MCF 10A (cell line): Measurements from ENCODE around the gene ANKZF1. TPM values are rescaled to one million over a fixed set of nuclear protein-coding genes. Genes with fewer than 3 reads are reported as not detected.
A peak's percentile ranks its signal among the peaks of the same experiment; 100 is the strongest.

Experiments
- BruUV-seq: library from RNA; stranded (reverse); fragments of 400-500 nt; replicated peaks from 2 replicates; lab custom pipeline; 2021; lab: Mats Ljungman, UMichigan
- CTCF ChIA-PET: fragments of 300-600 bp; sonication (Branson Sonifier 250); formaldehyde crosslinking; extraction: SDS; loops from one replicate; lab custom pipeline; 2021; ENCODE audit warnings: antibody characterized with exemption, inconsistent platforms; lab: Yijun Ruan, JAX
- POLR2A ChIA-PET: fragments of 300-600, 350-650 bp; sonication (Branson Sonifier 250); formaldehyde crosslinking; extraction: SDS; loops from one replicate; lab custom pipeline; 2020; ENCODE audit warnings: antibody characterized with exemption, inconsistent platforms; lab: Yijun Ruan, JAX
- DNase-seq: peaks from one replicate; pipeline ENCODE4 v3.0.0-alpha.2; 2018; ENCODE audit not compliant: unreplicated experiment
- H3K27ac Mint-ChIP-seq: one replicate; pipeline ENCODE4 v1.8.0; 2022; ENCODE audit warnings: mild to moderate bottlenecking, low read depth, mixed read lengths; ENCODE audit not compliant: unreplicated experiment
- H3K27me3 Mint-ChIP-seq: one replicate; pipeline ENCODE4 v1.8.0; 2022; ENCODE audit warnings: mixed read lengths; ENCODE audit not compliant: insufficient read depth, unreplicated experiment
- H3K36me3 Mint-ChIP-seq: one replicate; pipeline ENCODE4 v1.8.0; 2022; ENCODE audit warnings: mild to moderate bottlenecking, moderate library complexity, mixed read lengths; ENCODE audit not compliant: insufficient read depth, unreplicated experiment
- H3K4me1 Mint-ChIP-seq: one replicate; pipeline ENCODE4 v1.8.0; 2022; ENCODE audit warnings: mixed read lengths; ENCODE audit not compliant: insufficient read depth, unreplicated experiment
- H3K4me3 Mint-ChIP-seq: one replicate; pipeline ENCODE4 v1.8.0; 2022; ENCODE audit warnings: mild to moderate bottlenecking, moderate library complexity, mixed read lengths; ENCODE audit not compliant: unreplicated experiment
- H3K9me3 Mint-ChIP-seq: one replicate; pipeline ENCODE4 v1.8.0; 2022; ENCODE audit warnings: mixed read lengths; ENCODE audit not compliant: unreplicated experiment
- intact Hi-C: fragments of 100-400 bp; cut with micrococcal nuclease; formaldehyde crosslinking; loops from 2 replicates; pipeline ENCODE4 v1.14.1; 2022
- total RNA-seq: library from RNA; stranded (reverse); gene quantifications from 2 replicates; pipeline ENCODE4 v1.2.3, GENCODE V29; 2022
- TF ChIP-seq, protein P1 (sequence below): fragments of 200-600 bp; IDR thresholded peaks from one replicate; pipeline ENCODE4 v1.8.0; 2022; ENCODE audit warnings: antibody characterized with exemption, mild to moderate bottlenecking; ENCODE audit not compliant: unreplicated experiment

Gene ANKZF1
- total RNA-seq, 1 experiment from 2014 or later, result 45.6 TPM

DNA sequence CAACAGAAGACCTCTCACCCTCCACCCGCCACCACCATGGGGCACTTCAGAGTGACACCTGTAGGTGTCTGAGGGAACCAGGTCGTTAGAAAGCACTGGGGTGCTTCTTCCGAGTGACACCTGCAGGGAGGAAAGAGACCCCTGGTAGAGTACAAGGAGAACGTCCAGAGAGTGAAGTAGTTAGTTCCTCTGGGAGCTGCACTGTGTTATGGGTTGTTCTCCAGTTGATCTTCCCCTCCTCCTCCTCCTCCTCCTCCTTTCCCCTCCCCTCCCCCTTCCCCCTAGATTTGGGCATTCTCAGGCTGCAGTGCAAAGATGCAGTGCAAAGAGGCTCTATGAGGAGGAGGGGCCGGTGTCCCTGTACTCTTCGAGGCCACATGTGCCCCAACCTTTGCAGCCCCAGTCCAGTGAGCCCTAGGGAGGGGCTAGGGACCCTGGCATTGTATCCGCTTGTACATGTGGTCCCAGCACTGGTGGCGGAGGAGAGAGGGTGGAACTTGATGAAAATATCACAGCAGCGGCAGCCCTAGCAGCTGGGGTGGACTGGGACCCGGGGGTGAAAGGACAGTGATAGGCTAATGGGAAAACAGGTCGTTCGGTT lies 50.4 kb downstream of the ANKZF1 start:
- BruUV-seq, result no TSS peak
- Mint-ChIP-seq H3K36me3 (peaks cover 31% of the 10 kb centered on the region), H3K9me3 (no peaks in the 10 kb centered on the region), H3K27me3 (no peaks in the 10 kb centered on the region), H3K4me1 (peaks cover 31% of the 10 kb centered on the region), H3K4me3 (peak overlapping the region; percentile 86), H3K27ac (peak overlapping the region; percentile 86)
- ChIA-PET POLR2A (interaction anchor here (0.6 to 10.0 kb wide), 10 partner anchors 11 to 108 kb away, joined by 3 to 263 read pairs (median 8); partner anchors contain the start of genes ABCB6, ANKZF1, ATG9A and DNPEP), CTCF (interaction anchor here (0.6 to 18.2 kb wide), 3 partner anchors 17 to 282 kb away, joined by 3 to 445 read pairs (median 3); partner anchors contain the start of gene ABCB6)
- intact Hi-C loops, result loop anchor here (1.0 to 5.0 kb wide), 6 partner anchors 9 to 103 kb away; partner anchors contain the start of genes ANKZF1, ATG9A, CNPPD1 and RETREG2
- DNase-seq, result no peak
- TF ChIP-seq, protein P1, sequence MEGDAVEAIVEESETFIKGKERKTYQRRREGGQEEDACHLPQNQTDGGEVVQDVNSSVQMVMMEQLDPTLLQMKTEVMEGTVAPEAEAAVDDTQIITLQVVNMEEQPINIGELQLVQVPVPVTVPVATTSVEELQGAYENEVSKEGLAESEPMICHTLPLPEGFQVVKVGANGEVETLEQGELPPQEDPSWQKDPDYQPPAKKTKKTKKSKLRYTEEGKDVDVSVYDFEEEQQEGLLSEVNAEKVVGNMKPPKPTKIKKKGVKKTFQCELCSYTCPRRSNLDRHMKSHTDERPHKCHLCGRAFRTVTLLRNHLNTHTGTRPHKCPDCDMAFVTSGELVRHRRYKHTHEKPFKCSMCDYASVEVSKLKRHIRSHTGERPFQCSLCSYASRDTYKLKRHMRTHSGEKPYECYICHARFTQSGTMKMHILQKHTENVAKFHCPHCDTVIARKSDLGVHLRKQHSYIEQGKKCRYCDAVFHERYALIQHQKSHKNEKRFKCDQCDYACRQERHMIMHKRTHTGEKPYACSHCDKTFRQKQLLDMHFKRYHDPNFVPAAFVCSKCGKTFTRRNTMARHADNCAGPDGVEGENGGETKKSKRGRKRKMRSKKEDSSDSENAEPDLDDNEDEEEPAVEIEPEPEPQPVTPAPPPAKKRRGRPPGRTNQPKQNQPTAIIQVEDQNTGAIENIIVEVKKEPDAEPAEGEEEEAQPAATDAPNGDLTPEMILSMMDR, result no peak

DNA sequence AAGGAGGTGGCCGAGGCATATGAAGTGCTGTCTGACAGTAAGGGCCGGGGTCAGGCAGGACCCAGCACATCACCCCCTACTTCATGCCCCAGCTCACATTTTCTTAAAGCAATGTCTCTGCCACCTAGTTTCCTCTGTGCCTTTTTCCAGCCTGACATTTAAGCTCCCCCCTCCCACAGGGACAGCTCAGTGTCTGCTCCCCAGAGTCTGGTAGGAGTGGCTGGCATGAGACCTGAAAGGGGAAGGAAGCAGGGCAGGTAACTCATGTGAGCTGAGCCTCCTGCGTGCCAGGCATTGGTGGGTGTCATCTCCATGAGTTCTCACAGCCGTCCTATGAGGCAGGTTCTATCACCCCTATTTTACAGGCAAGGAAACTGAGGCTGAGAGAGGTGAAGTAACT lies 51.0 kb downstream of the ANKZF1 start:
- intact Hi-C loops, result no loop called here
- BruUV-seq, result TSS peak; percentile 40
- Mint-ChIP-seq H3K27me3 (no peaks in the 10 kb centered on the region), H3K9me3 (no peaks in the 10 kb centered on the region), H3K4me3 (peak overlapping the region; percentile 86), H3K36me3 (peaks cover 33% of the 10 kb centered on the region), H3K4me1 (peaks cover 37% of the 10 kb centered on the region), H3K27ac (no peak overlapping the region)
- ChIA-PET CTCF (interaction anchor here (0.6 to 18.2 kb wide), 2 partner anchors 16 to 62 kb away, joined by 3 to 445 read pairs; partner anchors contain the start of gene ABCB6), POLR2A (interaction anchor here (1.2 to 10.0 kb wide), 5 partner anchors 10 to 62 kb away, joined by 4 to 263 read pairs (median 34); partner anchors contain the start of genes ABCB6, ANKZF1, ATG9A and GLB1L)
- no peak for DNase-seq
- TF ChIP-seq, protein P1, result no peak

DNA sequence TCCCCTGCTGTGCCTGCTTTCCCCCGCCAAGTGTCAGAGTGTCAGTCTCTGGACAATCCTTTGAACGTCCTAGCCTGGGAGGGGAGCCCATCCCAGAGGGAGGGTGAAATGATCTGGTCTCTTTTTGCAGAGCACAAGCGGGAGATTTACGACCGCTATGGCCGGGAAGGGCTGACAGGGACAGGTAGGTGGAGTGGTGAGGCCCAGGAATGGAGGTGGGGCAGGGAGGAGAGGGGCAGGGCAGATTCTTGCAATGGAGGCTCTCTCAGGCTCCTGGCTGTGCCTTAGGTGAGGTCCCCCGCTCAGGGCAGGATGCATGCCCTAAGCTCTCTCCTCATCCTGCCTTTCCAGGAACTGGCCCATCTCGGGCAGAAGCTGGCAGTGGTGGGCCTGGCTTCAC lies 52.0 kb downstream of the ANKZF1 start:
- intact Hi-C loops, result no loop called here
- no peak for DNase-seq
- H3K4me3 Mint-ChIP-seq, result no peak overlapping the region
- peaks cover 46% of the 10 kb centered on the region for H3K4me1 Mint-ChIP-seq
- peaks cover 42% of the 10 kb centered on the region for H3K36me3 Mint-ChIP-seq
- H3K27ac Mint-ChIP-seq, result no peak overlapping the region
- POLR2A ChIA-PET, result interaction anchor here (0.7 to 10.0 kb wide), 4 partner anchors 10 to 261 kb away, joined by 4 to 263 read pairs (median 87); partner anchors contain the start of genes CNPPD1, TUBA4A and TUBA4B
- H3K9me3 Mint-ChIP-seq, result no peaks in the 10 kb centered on the region
- TF ChIP-seq, protein P1, result no peak
- CTCF ChIA-PET, result interaction anchor here (0.8 to 18.2 kb wide), 2 partner anchors 15 to 30 kb away, joined by 3 to 445 read pairs; no protein-coding TSS in a partner anchor
- no peaks in the 10 kb centered on the region for H3K27me3 Mint-ChIP-seq
- BruUV-seq, result no TSS peak

DNA sequence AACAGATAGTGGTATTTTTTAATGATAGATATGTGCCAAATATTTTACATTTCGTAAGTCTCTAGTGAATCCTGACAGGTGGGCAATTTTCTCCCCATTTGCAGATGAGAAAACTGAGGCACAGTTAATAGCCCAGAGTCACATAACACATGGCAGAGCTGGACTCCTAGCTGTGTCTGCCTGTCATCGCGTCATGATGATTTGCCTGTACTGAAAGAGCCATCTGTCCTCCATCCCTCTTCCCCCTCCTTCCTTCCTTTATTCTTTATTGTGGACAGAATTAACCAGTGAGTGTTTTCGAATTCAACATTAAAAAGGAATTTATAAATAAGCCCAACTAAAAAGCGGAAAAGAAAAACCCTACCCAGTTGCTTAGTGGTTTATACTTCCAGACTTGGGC lies 52.8 kb downstream of the ANKZF1 start:
- intact Hi-C loops, result no loop called here
- Mint-ChIP-seq H3K36me3 (peaks cover 45% of the 10 kb centered on the region), H3K4me1 (peaks cover 45% of the 10 kb centered on the region), H3K4me3 (no peak overlapping the region), H3K27me3 (no peaks in the 10 kb centered on the region), H3K9me3 (no peaks in the 10 kb centered on the region), H3K27ac (no peak overlapping the region)
- DNase-seq, result no peak
- BruUV-seq, result no TSS peak
- POLR2A ChIA-PET, result interaction anchor here (0.7 to 10.0 kb wide), 5 partner anchors 29 to 261 kb away, joined by 4 to 263 read pairs (median 6); partner anchors contain the start of genes ANKZF1, ATG9A, CNPPD1 and GLB1L
- TF ChIP-seq, protein P1, result no peak
- CTCF ChIA-PET, result interaction anchor here (0.5 to 18.2 kb wide), 2 partner anchors 14 to 239 kb away, joined by 3 to 445 read pairs; no protein-coding TSS in a partner anchor
